LNCAP (cell line): ENCODE results near the gene PATZ1.

Experiments
- CTCF ChIP-seq: fragments of 450-650 bp; IDR thresholded peaks from 2 replicates; pipeline ENCODE4 v1.5.1; 2017; ENCODE audit warnings: mild to moderate bottlenecking

PATZ1 gene

GRCh38 chr22:31323578-31324550, 22.3 kb downstream of the PATZ1 start:
- no peak for TF ChIP-seq CTCF

- no peak for TF ChIP-seq CTCF
Observed at GRCh38 chr22:31321421-31321820, 24.7 kb downstream of the PATZ1 start.

GRCh38 chr22:31313366-31314147, 32.6 kb downstream of the PATZ1 start:
- TF ChIP-seq CTCF, result peak; percentile 95

GRCh38 chr22:31308181-31308580, 38.0 kb downstream of the PATZ1 start:
- TF ChIP-seq CTCF, result no peak

- TF ChIP-seq CTCF, result no peak
Observed at GRCh38 chr22:31305194-31305593, 41.0 kb downstream of the PATZ1 start.

- no peak for TF ChIP-seq CTCF
Observed at GRCh38 chr22:31302537-31302936, 43.6 kb downstream of the PATZ1 start.

- TF ChIP-seq CTCF, result no peak
Observed at GRCh38 chr22:31302006-31302405, 44.1 kb downstream of the PATZ1 start.
